GM12892 (cell line): ENCODE data around the gene ARHGEF17.

Experiments used
- POLR2A ChIP-seq: IDR thresholded peaks from 2 replicates; pipeline ENCODE4 v1.6.1; 2011; ENCODE audit warnings: low read depth, low read length, control low read depth
- POLR2AphosphoS5 ChIP-seq: IDR thresholded peaks from 2 replicates; pipeline ENCODE4 v1.6.1; 2011; ENCODE audit warnings: low read depth, low read length, control low read depth
- TAF1 ChIP-seq: IDR thresholded peaks from 2 replicates; pipeline ENCODE4 v1.6.1; 2011; ENCODE audit warnings: low read depth, mild to moderate bottlenecking, control low read depth, low read length, borderline replicate concordance

GRCh38 chr11:73267906-73268540 is 40.1 kb upstream of the ARHGEF17 start:
- TF ChIP-seq POLR2A (no peak), POLR2AphosphoS5 (no peak), TAF1 (no peak)
